ENCODE results near the gene IBTK. TPM values are rescaled to one million over a fixed set of nuclear protein-coding genes. Genes with fewer than 3 reads are reported as not detected.
"Not testable (repeated sequence)": the region's sequence is repeated elsewhere in the genome, so short reads cannot be mapped to it uniquely, and the experiment has no call there.

IBTK gene
- polyA plus RNA-seq (ENCODE audit: insufficient read length in 3 of 3): 10 to 100 TPM; 42.4 to 50.1 (median 49.0) TPM

GRCh38 chr6:82247505-82248272 lies at the start of gene IBTK:
TSS of gene IBTK (minus strand) at chr6:82247744. CDS start at chr6:82240486, 7,258 bp downstream.
- peak; percentile 84 for DNase-seq (ENCODE audit: low read depth in 3 of 3, low spot score in 2 of 3)

GRCh38 chr6:82283771-82284410 lies 36.3 kb upstream of the IBTK start:
- no peak for DNase-seq (ENCODE audit: low read depth in 3 of 3, low spot score in 2 of 3)

- DNase-seq (ENCODE audit: low read depth in 3 of 3, low spot score in 2 of 3): not testable (repeated sequence)
Measured at GRCh38 chr6:82281550-82281949, 34.0 kb upstream of the IBTK start.

GRCh38 chr6:82277686-82278085 lies 30.1 kb upstream of the IBTK start:
- DNase-seq (ENCODE audit: low read depth in 3 of 3, low spot score in 2 of 3): no peak

GRCh38 chr6:82275686-82276085 lies 28.1 kb upstream of the IBTK start:
- DNase-seq (ENCODE audit: low read depth in 3 of 3, low spot score in 2 of 3): no peak

GRCh38 chr6:82273295-82273694 lies 25.8 kb upstream of the IBTK start:
- DNase-seq (ENCODE audit: low read depth in 3 of 3, low spot score in 2 of 3): no peak

- DNase-seq (ENCODE audit: low read depth in 3 of 3, low spot score in 2 of 3): peak in 1 of 3 donors; percentile 2
Measured at GRCh38 chr6:82270881-82271635, 23.5 kb upstream of the IBTK start.

GRCh38 chr6:82268301-82268846 lies 20.8 kb upstream of the IBTK start:
- no peak for DNase-seq (ENCODE audit: low read depth in 3 of 3, low spot score in 2 of 3)

GRCh38 chr6:82264824-82265223 lies 17.3 kb upstream of the IBTK start:
- DNase-seq (ENCODE audit: low read depth in 3 of 3, low spot score in 2 of 3): no peak

GRCh38 chr6:82264321-82264720 lies 16.8 kb upstream of the IBTK start:
- DNase-seq (ENCODE audit: low read depth in 3 of 3, low spot score in 2 of 3): no peak

- DNase-seq (ENCODE audit: low read depth in 3 of 3, low spot score in 2 of 3): no peak
Measured at GRCh38 chr6:82263916-82264315, 16.4 kb upstream of the IBTK start.

- no peak for DNase-seq (ENCODE audit: low read depth in 3 of 3, low spot score in 2 of 3)
Measured at GRCh38 chr6:82260997-82261732, 13.6 kb upstream of the IBTK start.

- DNase-seq (ENCODE audit: low read depth in 3 of 3, low spot score in 2 of 3): no peak
Measured at GRCh38 chr6:82259389-82259788, 11.8 kb upstream of the IBTK start.

- DNase-seq (ENCODE audit: low read depth in 3 of 3, low spot score in 2 of 3): no peak
Measured at GRCh38 chr6:82257088-82257774, 9.7 kb upstream of the IBTK start.

- DNase-seq (ENCODE audit: low read depth in 3 of 3, low spot score in 2 of 3): not testable (repeated sequence)
Measured at GRCh38 chr6:82254722-82255121, 7.2 kb upstream of the IBTK start.

- DNase-seq (ENCODE audit: low read depth in 3 of 3, low spot score in 2 of 3): no peak
Measured at GRCh38 chr6:82251942-82252341, 4.4 kb upstream of the IBTK start.

GRCh38 chr6:82249381-82250253 lies 2.1 kb upstream of the IBTK start:
- no peak for DNase-seq (ENCODE audit: low read depth in 3 of 3, low spot score in 2 of 3)

GRCh38 chr6:82248273-82248735 lies 760 bp upstream of the IBTK start:
- no peak for DNase-seq (ENCODE audit: low read depth in 3 of 3, low spot score in 2 of 3)
